ENCODE measurements around the gene TMEM95. TPM values are rescaled to one million over a fixed set of nuclear protein-coding genes. Genes with fewer than 3 reads are reported as not detected.

The TMEM95 gene
- total and polyA plus RNA-seq, 10 of the 15 experiments (the other 5 are each of a cell fraction or from before 2014, with no cell fraction given) = 0.05 to 0.28 TPM; not detected in 8

DNA sequence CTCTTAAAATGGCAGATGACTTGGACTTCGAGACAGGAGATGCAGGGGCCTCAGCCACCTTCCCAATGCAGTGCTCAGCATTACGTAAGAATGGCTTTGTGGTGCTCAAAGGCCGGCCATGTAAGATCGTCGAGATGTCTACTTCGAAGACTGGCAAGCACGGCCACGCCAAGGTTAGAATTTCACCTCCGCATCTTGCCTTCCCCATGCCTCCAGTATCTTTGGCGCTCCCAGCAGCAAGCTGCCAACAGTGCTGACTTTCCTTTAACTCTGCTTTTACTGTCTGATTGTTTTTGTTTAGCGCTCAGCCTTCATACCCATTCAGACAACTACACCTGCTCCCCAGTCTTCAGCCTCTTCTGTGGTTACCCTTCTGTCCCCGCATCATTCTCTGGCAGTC is 45.3 kb upstream of the TMEM95 start:
- intact Hi-C loops (cut with micrococcal nuclease; ENCODE audit: unreplicated experiment) = loop anchor here (5.0 to 10.0 kb wide), 2 partner anchors 67 to 375 kb away; partner anchors contain the start of genes GABARAP, TP53 and WRAP53
- TF ChIP-seq, protein P1, sequence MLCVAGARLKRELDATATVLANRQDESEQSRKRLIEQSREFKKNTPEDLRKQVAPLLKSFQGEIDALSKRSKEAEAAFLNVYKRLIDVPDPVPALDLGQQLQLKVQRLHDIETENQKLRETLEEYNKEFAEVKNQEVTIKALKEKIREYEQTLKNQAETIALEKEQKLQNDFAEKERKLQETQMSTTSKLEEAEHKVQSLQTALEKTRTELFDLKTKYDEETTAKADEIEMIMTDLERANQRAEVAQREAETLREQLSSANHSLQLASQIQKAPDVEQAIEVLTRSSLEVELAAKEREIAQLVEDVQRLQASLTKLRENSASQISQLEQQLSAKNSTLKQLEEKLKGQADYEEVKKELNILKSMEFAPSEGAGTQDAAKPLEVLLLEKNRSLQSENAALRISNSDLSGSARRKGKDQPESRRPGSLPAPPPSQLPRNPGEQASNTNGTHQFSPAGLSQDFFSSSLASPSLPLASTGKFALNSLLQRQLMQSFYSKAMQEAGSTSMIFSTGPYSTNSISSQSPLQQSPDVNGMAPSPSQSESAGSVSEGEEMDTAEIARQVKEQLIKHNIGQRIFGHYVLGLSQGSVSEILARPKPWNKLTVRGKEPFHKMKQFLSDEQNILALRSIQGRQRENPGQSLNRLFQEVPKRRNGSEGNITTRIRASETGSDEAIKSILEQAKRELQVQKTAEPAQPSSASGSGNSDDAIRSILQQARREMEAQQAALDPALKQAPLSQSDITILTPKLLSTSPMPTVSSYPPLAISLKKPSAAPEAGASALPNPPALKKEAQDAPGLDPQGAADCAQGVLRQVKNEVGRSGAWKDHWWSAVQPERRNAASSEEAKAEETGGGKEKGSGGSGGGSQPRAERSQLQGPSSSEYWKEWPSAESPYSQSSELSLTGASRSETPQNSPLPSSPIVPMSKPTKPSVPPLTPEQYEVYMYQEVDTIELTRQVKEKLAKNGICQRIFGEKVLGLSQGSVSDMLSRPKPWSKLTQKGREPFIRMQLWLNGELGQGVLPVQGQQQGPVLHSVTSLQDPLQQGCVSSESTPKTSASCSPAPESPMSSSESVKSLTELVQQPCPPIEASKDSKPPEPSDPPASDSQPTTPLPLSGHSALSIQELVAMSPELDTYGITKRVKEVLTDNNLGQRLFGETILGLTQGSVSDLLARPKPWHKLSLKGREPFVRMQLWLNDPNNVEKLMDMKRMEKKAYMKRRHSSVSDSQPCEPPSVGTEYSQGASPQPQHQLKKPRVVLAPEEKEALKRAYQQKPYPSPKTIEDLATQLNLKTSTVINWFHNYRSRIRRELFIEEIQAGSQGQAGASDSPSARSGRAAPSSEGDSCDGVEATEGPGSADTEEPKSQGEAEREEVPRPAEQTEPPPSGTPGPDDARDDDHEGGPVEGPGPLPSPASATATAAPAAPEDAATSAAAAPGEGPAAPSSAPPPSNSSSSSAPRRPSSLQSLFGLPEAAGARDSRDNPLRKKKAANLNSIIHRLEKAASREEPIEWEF (IDR thresholded peaks at IDR 0.05; ENCODE audit: insufficient replicate concordance, low read depth, low read length) = no peak
- peak; percentile 74 for TF ChIP-seq POLR2AphosphoS5 (IDR thresholded peaks at IDR 0.05; ENCODE audit: low read length)
- H3K27ac ChIP-seq (ENCODE audit: control insufficient read depth, insufficient read depth) = peak overlapping the region; percentile 99
- H3K27me3 ChIP-seq (replicated peaks in 1 of 2; ENCODE audit: control insufficient read depth in 2 of 2, insufficient read depth in 2 of 2, low read length in 1 of 2) = no peaks in the 10 kb centered on the region
- peaks cover 54% of the 10 kb centered on the region for H3K79me2 ChIP-seq (ENCODE audit: control insufficient read depth, insufficient read depth, low read length)
- in situ Hi-C loops (cut with MboI) = no loop called here
- H3K36me3 ChIP-seq (ENCODE audit: control insufficient read depth in 2 of 2, insufficient read depth in 2 of 2, low read length in 1 of 2) = peaks cover 23 to 35% of the 10 kb centered on the region in 2 experiments
- peak overlapping the region; percentile 93 for H3K4me2 ChIP-seq (ENCODE audit: control insufficient read depth, insufficient read depth)
- no peak overlapping the region for H2AFZ ChIP-seq (ENCODE audit: control insufficient read depth, low read depth, low read length)
- no TSS peak for BruUV-seq (replicated peaks)
- WGBS (ENCODE audit: insufficient coverage, insufficient replicate concordance, low lambda C conversion rate, missing lambda C conversion rate) = 68% methylated on average over 12 of the region's 12 CpGs
- H3K9me3 ChIP-seq (replicated peaks; ENCODE audit: control insufficient read depth, insufficient read depth, low read length) = no peaks in the 10 kb centered on the region
- RAD21 ChIA-PET (ENCODE audit: unreplicated experiment) = interaction anchor here (1.3 to 1.5 kb wide), 2 partner anchors 27 to 90 kb away, joined by 4 to 5 read pairs; partner anchors contain the start of genes ACADVL, ACAP1 and DLG4
- H4K20me1 ChIP-seq (ENCODE audit: control insufficient read depth, insufficient read depth) = peaks cover 21% of the 10 kb centered on the region
- CTCF ChIA-PET = interaction anchor here (1.2 to 2.1 kb wide), 3 partner anchors 20 to 41 kb away, joined by 3 to 6 read pairs (median 5); partner anchors contain the start of genes ACAP1 and NEURL4
- peak overlapping the region; percentile 99 for H3K4me3 ChIP-seq
- FAIRE-seq (no peak), DNase-seq (ENCODE audit: low read depth, low spot score) (no peak), ATAC-seq (no peak)
- SMC1A ChIA-PET (ENCODE audit: uncharacterized antibody, unreplicated experiment) = interaction anchor here (0.7 to 1.2 kb wide), 2 partner anchors 20 to 41 kb away, joined by 3 read pairs; no protein-coding TSS in a partner anchor
- peak overlapping the region; percentile 100; the same call in 1 of the 2 replicates for H3K9ac ChIP-seq (ENCODE audit: control insufficient read depth, insufficient read depth, low read length)
- POLR2A ChIA-PET = interaction anchor here (0.6 to 2.6 kb wide), 6 partner anchors 20 to 174 kb away, joined by 3 to 13 read pairs (median 6); partner anchors contain the start of genes ACAP1 and DVL2
- H3K4me1 ChIP-seq (ENCODE audit: control insufficient read depth, insufficient read depth, low read length) = peaks cover 21% of the 10 kb centered on the region

Measured in GM12878 (cell line).